Peyer's patch (tissue), 4 donors: ENCODE data around the gene OR10V1.

Experiments used
- POLR2A ChIP-seq, 2 donors: fragments of 450-650 bp; IDR thresholded peaks; one replicate each; pipeline ENCODE4 v1.5.1; 2017; ENCODE audit warnings: antibody characterized with exemption in 2 of 2, mild to moderate bottlenecking in 2 of 2, moderate library complexity in 2 of 2
- TF ChIP-seq, protein P1 (sequence below), 6 experiments: fragments of 450-650 bp in 4 of 6; fragments of 200-600 bp in 2 of 6; sonication (generic) in 1 of 6; IDR thresholded peaks; one replicate each; pipeline ENCODE4 v1.5.1; 2017 to 2019; ENCODE audit warnings: antibody characterized with exemption in 6 of 6, mild to moderate bottlenecking in 3 of 6, moderate library complexity in 1 of 6

- TF ChIP-seq, protein P1, sequence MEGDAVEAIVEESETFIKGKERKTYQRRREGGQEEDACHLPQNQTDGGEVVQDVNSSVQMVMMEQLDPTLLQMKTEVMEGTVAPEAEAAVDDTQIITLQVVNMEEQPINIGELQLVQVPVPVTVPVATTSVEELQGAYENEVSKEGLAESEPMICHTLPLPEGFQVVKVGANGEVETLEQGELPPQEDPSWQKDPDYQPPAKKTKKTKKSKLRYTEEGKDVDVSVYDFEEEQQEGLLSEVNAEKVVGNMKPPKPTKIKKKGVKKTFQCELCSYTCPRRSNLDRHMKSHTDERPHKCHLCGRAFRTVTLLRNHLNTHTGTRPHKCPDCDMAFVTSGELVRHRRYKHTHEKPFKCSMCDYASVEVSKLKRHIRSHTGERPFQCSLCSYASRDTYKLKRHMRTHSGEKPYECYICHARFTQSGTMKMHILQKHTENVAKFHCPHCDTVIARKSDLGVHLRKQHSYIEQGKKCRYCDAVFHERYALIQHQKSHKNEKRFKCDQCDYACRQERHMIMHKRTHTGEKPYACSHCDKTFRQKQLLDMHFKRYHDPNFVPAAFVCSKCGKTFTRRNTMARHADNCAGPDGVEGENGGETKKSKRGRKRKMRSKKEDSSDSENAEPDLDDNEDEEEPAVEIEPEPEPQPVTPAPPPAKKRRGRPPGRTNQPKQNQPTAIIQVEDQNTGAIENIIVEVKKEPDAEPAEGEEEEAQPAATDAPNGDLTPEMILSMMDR (IDR thresholded peaks at IDR 0.05) = no peak
- no peak for TF ChIP-seq POLR2A (IDR thresholded peaks at IDR 0.05)
Observed at GRCh38 chr11:59698506-59698905, 15.1 kb downstream of the OR10V1 start.
